CD4-positive, alpha-beta T cell treated with Interleukin-6 at 100 ng/mL for 8 hours (primary cell): ENCODE measurements around the gene ARID3B.
"Not testable (repeated sequence)": the region's sequence is repeated elsewhere in the genome, so short reads cannot be mapped to it uniquely, and the experiment has no call there.

Source experiments
- DNase-seq: peaks from one replicate; pipeline ENCODE4 v3.0.0-alpha.2; 2020; ENCODE audit warnings: mixed read lengths, low spot score

Gene ARID3B

GRCh38 chr15:74535388-74536084 is 5.5 kb upstream of the ARID3B start:
- no peak for DNase-seq

GRCh38 chr15:74537736-74538135 is 3.3 kb upstream of the ARID3B start:
- DNase-seq = no peak

GRCh38 chr15:74539521-74539920 is 1.5 kb upstream of the ARID3B start:
- DNase-seq = not testable (repeated sequence)

DNA sequence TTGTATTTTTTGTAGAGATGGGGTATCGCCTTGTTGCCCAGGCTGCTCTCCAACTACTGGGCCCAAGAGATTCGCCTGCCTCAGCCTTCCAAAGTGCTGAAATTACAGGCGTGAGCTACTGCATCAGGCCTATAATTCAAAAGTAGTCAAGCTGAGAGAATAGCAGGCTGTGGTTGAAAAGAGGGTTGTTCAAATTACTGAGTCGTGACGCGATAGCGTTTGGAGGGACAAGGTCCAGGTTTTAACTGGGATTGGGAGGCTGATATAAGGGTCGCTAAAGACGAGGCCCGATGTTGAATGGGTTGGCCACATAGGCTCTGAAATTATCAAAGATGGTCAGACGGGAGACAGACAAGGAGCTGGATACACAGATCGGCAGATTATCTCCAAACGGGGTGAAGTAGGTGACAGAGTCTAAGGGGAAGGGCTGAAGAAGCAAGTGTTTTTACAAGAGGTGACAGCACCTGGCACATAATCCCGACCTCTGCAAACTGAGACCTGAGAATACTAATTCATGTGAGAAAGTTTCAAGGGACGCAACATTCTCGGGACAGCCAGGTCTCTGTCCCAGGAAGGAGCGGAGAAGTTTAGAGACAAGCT is 759 bp upstream of the ARID3B start:
- no peak for DNase-seq

DNA sequence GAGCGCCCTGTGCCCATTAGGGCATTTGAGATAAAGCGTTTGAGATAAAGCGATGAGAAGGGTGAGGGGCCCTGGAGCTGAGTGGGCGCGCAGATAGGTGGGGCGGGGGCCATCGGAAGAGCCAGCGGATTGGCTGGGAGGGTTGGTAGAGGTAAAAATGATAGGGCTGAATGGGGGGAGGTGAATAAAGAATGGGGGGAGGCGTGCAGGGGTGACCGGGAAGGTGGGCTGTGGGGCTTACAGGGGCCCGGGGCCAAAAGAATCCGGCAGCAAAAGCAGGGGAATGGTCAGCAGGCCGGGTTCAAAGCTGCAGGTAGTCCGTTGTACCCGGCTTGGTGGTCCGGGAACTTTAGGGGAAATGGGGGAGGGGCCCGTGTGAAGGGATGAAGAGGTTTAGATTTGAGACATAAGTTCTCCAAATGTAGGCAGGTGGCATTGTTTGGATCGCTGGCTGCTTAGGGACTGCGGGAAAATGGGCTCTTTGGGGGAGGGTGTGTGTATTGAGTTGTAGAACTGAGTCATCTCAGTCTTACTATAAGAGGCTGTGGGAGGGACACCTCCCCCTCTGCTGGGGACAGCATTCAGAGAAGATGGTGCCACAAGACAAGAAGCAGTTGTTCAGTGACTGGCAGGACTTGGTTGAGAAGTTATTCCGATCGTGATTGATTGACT is 610 bp downstream of the ARID3B start:
- DNase-seq = peak; percentile 63

DNA sequence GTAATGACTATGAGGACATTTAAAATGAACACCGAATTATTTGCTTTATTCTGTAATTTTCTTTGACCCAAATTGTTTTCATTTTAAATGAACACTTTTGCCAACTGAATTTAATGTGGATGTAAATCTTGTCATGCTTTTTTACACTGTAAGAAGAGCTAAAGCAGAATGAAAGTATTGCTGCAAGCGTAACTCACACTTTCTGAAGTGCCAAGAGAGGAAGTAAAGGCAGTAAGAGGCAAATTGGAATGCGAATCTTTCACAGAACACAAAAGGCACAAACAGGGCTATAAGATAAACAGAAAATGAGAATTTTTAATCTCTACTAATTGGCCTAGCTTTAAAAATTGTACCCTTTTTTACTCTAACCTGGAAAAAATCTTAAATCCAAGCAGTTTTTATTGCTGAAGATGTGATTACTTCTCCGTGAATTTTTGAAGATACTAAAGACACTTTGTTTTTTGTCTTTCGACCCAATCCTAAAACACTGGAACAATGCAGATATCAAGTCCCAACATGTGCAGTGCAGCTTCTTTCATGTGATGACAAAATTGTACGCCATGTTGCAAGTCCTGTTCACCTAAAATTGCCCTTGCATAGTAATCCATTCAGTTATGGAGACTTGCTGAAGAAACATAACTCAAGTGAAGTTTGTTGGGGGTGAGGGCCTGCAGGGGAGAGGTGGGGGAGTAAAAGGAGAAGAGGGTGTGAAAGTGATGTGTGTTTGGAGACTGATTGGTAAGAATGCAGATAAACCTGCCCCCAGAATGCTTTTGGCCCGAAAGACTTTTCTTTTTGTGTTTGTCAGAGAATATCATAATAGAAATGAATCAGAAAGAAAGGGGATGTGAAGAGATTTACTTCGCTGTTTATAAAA is 1.4 kb downstream of the ARID3B start:
- DNase-seq = no peak

DNA sequence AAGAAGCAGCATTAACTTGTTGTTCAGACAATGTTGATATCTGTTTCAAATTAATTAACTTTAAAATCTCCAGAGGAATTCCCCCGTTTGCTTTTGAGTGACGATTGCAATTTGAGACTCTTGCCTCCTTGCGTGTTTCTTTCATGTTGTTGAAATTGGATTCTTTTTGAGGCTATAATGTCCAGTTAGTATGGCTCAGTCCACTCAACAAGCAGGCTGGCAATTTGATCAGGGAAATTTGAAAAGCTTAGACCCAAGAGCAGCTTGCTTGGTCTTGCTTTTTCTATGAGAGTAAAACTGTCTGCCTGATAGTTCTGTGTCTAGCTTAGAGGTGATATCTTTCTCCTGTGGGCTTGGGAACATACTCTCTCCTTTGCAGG is 2.0 kb downstream of the ARID3B start:
- DNase-seq = no peak

DNA sequence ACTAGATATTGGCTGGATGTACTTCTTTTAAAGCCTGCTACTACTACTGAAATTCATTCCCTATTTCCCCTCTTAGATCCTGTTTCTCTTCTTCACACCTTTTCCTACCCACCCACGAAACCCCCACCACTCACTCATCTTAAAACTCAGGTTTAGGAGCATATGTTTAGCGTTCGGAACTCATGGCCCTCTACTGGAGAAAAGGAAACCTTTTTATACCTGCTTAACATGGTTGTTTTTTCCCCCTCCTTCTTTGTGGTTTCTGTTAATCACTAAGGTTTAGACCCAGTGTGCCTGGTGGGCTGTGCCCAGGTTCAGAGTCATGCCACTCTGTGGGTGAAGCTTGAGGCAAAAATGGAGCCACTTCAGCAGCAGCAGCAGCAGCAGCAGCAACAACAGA is 2.6 kb downstream of the ARID3B start:
- DNase-seq = peak; percentile 38

DNA sequence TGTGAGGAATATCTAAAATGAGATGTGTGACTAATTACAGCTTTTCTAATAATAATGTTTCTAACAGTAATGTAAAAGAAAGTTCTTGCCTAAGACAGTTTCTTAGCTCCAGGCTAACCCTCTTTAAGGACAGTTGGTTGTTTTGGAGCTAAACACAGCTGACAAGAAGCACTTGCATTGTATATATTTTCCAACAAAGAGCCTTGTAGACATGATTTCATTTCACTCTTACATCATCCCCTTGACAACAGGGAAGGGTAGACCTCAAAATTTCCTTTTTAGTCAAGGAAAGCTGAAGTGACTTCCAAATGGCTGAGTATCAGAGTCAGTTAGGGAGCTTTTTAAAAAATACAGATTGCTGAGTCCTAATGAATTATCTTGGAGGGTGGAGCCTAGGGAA is 4.1 kb downstream of the ARID3B start:
- no peak for DNase-seq

DNA sequence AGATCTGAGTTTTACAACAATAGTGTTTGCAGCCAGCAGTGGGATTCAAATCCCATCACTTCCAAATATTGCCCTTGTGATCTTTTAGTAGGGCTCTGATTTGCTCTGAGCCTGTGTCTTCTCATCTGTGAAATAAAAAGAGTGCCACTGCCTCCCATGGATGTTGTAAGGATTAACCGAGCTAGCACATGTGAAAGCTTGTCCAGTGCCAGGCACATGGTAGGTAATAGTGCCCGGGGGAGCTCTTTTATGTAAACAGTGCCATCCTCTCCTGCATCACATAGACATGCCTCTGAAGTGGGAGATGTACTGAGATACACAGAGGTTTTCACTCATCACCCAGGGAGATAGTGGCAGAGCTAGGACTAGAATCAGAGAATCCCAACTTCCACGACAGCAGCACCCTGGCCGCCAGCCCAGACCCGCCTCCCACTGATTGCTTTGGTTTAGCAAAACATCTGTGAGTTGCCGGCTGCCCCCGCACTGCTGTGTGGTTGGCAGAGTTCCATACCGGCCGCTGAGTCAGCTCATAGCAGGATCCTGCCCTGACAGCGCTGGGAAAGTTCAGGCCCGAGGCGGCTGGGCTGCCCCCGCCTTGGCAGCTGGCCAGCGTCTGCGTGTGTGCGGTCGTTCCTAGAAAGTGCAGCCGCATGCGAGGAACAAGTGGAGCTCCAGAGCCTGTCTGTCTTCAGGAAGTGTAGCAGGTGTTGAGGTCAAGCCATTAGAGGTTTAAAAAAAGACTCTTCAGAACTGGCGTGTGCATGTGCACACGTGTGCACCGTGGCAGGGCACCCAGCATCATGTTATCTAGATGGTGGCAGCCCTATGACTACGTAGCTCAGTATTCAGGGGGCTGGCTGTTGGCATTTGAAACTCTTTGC is 5.0 kb downstream of the ARID3B start:
- DNase-seq = peak; percentile 84

- no peak for DNase-seq
Measured at GRCh38 chr15:74547616-74548015, 6.6 kb downstream of the ARID3B start.

DNA sequence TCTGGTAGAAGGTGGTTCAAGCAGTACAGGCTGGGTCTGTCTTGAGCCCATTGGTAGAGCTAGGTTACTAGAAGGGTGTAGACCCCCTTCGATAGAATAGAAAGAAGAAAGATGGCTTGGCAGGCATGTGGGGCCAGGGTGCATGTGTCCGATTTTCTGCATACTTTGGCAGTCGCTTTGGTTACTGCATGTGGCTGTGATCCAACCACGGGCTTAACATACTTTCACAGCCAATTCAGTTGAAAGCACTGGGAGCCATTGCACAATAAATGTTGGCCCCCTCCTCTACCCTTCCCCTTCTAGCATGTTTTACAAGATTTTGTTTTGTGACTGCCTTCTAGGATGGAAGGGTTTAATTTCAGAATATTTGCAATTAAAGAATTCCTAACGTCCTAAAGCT is 7.2 kb downstream of the ARID3B start:
- DNase-seq = no peak

DNA sequence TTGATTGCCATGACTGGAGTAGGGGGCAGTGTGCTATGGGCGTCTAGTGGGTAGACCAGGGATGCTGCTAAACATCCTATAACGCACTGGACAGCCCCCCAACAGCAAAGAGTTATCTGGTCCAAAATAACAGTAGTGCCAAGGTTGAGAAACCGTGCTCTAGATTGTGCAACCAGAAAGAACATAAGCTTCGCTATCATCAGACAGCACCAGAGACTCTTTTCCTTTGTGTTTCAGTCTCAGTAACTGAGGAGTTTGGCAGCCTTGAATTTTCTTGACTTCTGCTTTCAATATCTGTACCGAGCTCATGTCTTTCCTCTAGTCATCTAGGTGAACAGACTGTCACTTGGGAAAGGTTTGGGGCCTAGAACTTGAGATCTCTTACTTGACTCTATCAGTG is 8.8 kb downstream of the ARID3B start:
- no peak for DNase-seq

DNA sequence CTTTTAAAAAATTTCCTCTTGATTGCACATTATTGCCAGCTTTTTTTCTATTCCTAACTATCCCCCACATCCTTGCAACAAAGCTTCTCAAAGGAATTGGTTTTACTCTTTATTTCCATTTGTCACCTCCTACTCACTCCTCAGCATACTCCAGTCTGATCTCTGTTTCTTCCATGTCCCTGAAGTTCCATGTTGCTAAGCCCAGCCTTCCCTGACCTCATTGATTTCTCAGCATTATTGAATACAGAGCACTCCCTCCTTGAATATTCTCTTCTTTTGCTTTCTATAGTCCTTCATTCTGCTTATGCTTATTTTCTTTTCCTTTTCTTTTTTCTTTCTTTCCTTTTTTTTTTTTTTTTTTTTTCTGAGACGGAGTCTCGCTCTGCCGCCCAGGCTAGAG is 10.7 kb downstream of the ARID3B start:
- no peak for DNase-seq

DNA sequence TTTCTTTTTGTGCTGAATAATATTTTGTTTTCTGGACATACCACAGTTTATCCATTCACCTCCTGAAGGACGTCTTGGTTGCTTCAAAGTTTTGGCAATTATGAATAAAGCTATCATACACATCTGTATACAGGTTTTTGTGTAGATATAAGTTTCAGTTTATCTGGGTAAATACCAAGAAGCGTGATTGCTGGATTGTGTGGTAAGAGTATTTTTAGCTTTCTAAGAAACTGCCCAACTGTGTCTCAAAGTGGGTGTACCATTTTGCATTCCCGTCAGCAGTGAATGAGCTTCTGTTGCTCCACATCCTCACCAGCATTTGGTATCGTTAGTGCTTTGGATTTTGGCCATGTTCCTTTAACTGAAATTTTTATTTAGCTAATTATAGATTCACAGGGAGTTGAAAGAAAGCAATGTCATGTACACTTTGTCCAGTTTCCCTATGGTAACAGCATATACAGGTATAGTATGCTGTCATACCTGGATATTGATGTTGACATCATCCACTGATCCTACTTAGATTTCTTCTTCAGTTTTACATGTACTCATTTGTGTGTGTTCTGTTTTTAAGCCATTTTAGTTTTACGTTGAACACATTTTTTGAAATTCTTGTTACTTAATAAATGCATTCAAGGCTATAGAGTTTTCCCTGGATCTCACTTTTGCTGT is 11.9 kb downstream of the ARID3B start:
- no peak for DNase-seq

GRCh38 chr15:74555192-74555591 is 14.2 kb downstream of the ARID3B start:
- no peak for DNase-seq

- no peak for DNase-seq
Measured at GRCh38 chr15:74558706-74559105, 17.7 kb downstream of the ARID3B start.

DNA sequence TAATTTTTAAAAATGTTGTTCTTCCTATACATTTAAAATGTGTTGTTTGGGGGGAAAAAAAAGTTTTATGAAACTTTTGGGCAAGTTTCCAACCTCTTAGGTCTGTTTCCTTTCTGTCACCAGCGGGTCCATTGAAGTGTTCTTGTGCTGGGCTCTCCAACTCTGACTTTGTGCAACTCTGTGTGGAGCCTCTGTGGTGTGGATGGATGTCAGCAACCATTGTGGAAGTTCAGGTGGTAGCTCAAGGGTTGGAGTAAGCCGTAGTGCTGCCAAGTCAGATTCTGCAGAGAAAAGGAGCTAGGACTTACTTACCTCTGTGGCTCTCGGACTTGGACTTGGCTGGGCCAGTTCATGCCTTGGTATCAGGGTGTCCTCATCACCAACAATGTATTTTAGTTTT is 22.4 kb downstream of the ARID3B start:
- no peak for DNase-seq

DNA sequence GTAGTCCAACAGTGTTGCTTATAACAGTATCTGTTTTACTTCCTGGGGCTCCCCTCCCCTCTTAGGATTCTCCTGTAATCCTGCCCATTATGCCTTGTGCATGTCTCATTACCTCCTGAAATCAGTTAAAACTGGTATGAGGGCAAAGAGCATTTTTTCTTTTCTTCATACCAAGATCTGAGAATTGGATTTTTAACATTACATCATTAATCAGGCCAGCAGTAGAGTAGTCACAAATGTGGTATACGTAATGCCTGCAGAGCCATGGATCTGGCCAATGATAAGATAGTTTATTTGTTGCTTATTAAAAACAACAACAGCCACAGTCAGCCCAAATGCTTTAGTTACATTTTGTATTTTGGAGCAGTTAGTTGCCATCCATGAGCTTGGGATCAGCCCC is 23.2 kb downstream of the ARID3B start:
- no peak for DNase-seq

GRCh38 chr15:74565381-74566085 is 24.5 kb downstream of the ARID3B start:
- no peak for DNase-seq
